GM15510 (cell line): ENCODE results near the gene HEATR5A.

Source experiments
- POLR2A ChIP-seq: IDR thresholded peaks from 3 replicates; pipeline ENCODE4 v1.6.1; 2011; ENCODE audit warnings: borderline replicate concordance; ENCODE audit not compliant: insufficient read length; ENCODE audit errors: extremely low read depth

The HEATR5A gene

GRCh38 chr14:31266437-31267331, 153.7 kb downstream of the HEATR5A start:
- TF ChIP-seq POLR2A: no peak

DNA sequence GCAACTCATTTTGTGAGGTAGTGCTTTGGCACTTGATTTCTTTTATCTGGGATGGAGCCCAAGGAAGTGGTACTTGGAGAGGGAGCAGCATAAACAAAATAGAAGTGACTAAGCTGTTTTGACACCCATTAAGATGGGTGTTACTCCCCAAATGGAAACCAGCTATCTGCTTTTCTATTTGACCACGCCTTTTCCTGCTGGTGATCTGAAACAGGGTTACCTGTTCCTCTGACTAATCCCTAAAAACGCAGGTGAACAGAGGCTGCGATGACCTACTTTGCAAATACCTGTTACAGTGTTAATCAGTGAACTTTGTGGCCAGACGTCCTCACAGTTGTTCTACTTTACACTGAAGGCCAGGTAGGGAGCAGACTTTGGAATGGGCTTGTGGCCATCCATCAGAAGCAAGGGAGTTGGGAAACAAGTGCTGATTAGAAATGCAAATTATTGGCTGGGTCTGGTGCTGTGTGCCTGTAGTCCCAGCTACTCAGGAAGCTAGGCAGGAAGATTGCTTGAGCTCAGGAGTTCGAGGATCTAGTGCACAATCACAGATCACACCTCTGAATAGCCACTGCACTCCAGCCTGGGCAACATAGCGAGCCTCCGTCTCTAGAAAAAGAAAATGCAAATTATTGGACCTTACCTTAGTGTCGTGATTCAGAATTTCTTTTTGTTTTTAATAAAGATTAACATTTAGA, 154.5 kb downstream of the HEATR5A start:
- no peak for TF ChIP-seq POLR2A

GRCh38 chr14:31263485-31264133, 156.7 kb downstream of the HEATR5A start:
- no peak for TF ChIP-seq POLR2A

DNA sequence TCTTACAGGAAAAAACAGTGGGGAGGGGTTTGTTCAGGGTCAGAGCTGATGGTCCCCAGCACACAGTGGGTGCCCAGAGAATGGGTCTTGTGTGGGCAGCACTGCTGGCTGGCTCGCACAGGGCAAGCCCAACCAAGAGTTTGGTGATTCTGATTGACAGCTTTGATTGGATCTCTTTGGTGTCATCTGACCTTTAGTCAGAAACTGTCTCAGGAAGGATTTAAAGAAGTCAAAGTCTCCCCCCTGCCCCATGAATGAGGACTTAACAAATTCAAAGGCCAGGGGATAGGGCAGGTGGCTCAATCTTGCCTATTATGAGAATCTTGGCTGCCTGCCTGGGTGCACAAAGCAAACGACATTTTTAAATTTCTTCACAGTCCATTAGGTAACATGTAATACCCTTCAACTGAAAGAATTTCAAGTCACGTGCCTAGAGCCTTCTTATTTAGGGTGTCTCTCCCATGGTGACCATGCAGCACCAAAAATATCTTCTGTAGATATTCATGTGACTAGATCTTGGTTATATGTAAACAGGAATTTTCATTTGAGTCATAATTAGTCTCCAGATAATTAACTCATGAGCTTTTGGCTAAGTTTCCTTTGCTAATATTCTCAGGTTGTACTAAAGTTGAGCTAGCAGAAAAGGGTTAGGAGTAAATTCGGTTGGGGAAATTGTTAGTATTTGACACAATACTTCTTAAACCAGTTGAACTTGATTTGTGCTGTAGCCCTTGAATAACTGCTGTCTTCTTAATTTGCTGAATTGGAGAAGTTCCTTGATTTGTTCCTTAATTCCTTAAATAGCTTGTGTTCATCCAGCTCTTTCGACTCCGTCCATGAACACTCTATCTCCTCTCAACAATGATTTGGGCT, 158.3 kb downstream of the HEATR5A start:
- no peak for TF ChIP-seq POLR2A

GRCh38 chr14:31261523-31261858, 158.9 kb downstream of the HEATR5A start:
- no peak for TF ChIP-seq POLR2A

GRCh38 chr14:31258427-31259039, 161.8 kb downstream of the HEATR5A start:
- TF ChIP-seq POLR2A: no peak

- TF ChIP-seq POLR2A: no peak
Observed at GRCh38 chr14:31257244-31257553, 163.2 kb downstream of the HEATR5A start.

DNA sequence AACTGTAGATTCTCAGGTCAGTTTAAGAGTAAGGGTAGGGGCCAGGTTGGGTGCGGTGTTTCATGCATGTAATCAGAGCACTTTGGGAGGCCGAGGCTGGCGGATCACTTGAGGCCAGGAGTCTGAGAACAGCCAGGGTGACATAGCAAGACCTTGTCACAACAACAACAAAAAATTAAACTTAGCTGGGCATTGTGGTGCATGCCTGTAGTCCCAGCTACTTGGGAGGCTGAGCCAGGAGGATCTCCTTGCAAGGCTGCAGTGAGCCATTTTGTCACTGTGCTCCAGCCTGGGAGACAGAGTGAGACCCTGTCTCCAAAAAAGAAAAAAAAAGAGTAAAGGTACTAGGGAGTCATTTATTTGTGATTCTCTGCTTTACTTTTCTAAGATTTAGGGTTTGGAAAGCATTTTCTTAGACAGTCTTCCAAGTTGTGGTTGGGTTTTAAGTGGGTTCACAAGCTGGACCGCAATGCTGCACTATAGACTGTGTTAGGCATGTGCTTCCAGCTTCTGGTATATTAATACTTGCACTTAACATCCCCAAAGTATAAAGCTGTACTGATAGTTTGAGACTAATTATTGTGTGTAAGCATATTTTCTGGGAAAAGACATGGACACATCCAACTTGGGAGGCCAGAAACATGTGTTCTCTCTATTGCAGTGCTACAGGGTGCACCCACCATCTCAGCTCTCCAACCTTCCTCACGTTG, 163.7 kb downstream of the HEATR5A start:
- no peak for TF ChIP-seq POLR2A

GRCh38 chr14:31255286-31255685, 165.1 kb downstream of the HEATR5A start:
- no peak for TF ChIP-seq POLR2A

DNA sequence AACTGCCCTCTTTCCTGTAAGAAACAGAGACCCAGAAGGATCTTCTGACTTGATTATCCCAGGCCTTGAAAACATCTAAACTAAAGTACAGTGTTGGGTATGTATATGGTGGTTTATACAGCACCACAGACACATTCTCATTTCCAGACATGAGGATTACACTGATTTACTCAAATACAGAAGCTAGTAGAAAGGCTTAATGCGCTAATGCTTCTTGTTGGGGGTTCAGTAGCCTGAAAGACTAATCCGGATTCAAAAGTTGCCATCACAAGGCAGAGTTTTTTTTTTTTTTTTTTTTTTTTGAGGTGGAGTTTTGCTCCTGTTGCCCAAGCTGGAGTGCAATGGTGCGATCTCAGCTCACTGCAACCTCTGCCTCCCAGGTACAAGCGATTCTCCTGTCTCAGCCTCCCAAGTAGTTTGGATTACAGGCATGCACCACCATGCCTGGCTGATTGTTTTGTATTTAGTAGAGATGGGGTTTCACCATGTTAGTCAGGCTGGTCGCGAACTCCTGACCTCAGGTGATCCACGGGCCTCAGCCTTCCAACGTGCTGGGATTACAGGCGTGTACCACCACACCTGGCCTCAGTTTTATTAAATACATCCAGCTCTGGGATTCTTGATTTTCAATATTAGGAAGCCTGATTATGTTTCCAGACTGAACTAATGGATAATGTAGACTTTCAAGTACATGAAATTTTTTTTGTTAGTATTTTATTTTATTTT, 166.4 kb downstream of the HEATR5A start:
- no peak for TF ChIP-seq POLR2A

DNA sequence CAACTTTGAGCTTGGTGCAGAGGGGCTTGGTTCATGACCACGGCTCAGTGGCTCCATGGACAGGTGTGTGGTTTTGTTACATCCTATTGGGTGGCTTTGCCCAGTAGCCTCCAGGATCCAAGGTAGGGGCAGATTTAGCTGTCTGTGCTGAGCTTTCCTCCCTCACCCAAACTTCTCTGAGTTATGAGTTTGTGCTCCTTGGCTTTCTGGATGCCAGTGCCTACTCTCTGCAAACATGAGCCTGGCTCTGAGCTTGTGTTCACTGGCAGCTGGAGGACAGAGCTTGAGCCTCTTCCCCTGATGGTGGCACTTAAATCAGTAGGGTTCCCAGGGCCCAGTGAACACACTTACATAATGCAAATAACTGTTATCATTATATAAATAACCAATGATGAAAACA, 167.5 kb downstream of the HEATR5A start:
- TF ChIP-seq POLR2A: no peak

- no peak for TF ChIP-seq POLR2A
Observed at GRCh38 chr14:31251028-31251958, 169.1 kb downstream of the HEATR5A start.
